Muscle of back (tissue), 11 donors: ENCODE data around the gene CPNE5. TPM values are rescaled to one million over a fixed set of nuclear protein-coding genes. Genes with fewer than 3 reads are reported as not detected.

Experiments used
- DNase-seq, 3 donors: peaks; one replicate each; pipeline versions ENCODE4 v3.0.0 to v3.0.0-alpha.2; 2013
- polyA plus RNA-seq, 10 donors: library from polyadenylated mRNA; unstranded; fragments of 120-200 nt; gene quantifications; one replicate each; pipeline ENCODE4 v1.2.1, GENCODE V29; 2013; ENCODE audit not compliant: insufficient read length in 10 of 10

Gene CPNE5
- polyA plus RNA-seq, 10 donors = 4.5 to 20.4 (median 11.7) TPM

- no peak for DNase-seq
Measured at GRCh38 chr6:36836111-36837021, 2.9 kb downstream of the CPNE5 start.

- DNase-seq = peak in 1 of 3 donors; percentile 59
Measured at GRCh38 chr6:36834576-36835341, 4.5 kb downstream of the CPNE5 start.

GRCh38 chr6:36833182-36833789 lies 6.0 kb downstream of the CPNE5 start:
- DNase-seq = no peak

GRCh38 chr6:36832313-36832712 lies 6.9 kb downstream of the CPNE5 start:
- no peak for DNase-seq

- no peak for DNase-seq
Measured at GRCh38 chr6:36830577-36830976, 8.7 kb downstream of the CPNE5 start.

- peak; percentile 69 to 84 (median 78) for DNase-seq
Measured at GRCh38 chr6:36829919-36830544, 9.2 kb downstream of the CPNE5 start.

- peak in 2 of 3 donors; percentile 64 to 75 for DNase-seq
Measured at GRCh38 chr6:36827261-36828079, 11.8 kb downstream of the CPNE5 start.

GRCh38 chr6:36826520-36827227 lies 12.6 kb downstream of the CPNE5 start:
- no peak for DNase-seq

- peak in 1 of 3 donors; percentile 39 for DNase-seq
Measured at GRCh38 chr6:36825994-36826393, 13.2 kb downstream of the CPNE5 start.

- no peak for DNase-seq
Measured at GRCh38 chr6:36825452-36825851, 13.8 kb downstream of the CPNE5 start.

GRCh38 chr6:36824253-36824652 lies 15.0 kb downstream of the CPNE5 start:
- DNase-seq = no peak

- no peak for DNase-seq
Measured at GRCh38 chr6:36823421-36824096, 15.7 kb downstream of the CPNE5 start.

- DNase-seq = peak in 1 of 3 donors; percentile 61
Measured at GRCh38 chr6:36822506-36823269, 16.6 kb downstream of the CPNE5 start.

GRCh38 chr6:36821581-36822335 lies 17.5 kb downstream of the CPNE5 start:
- DNase-seq = no peak

GRCh38 chr6:36820700-36821580 lies 18.3 kb downstream of the CPNE5 start:
- DNase-seq = no peak

- DNase-seq = no peak
Measured at GRCh38 chr6:36818756-36819155, 20.5 kb downstream of the CPNE5 start.

- no peak for DNase-seq
Measured at GRCh38 chr6:36817847-36818246, 21.4 kb downstream of the CPNE5 start.
